ENCODE data around the gene MAP4K3. TPM values are rescaled to one million over a fixed set of nuclear protein-coding genes. Genes with fewer than 3 reads are reported as not detected.

Gene MAP4K3
- total and polyA plus RNA-seq, 10 of the 15 experiments (the other 5 are each of a cell fraction or from before 2014, with no cell fraction given): 0.04 to 0.95 (median 0.21) TPM; not detected in 1

GRCh38 chr2:39227628-39228412, 209.3 kb downstream of the MAP4K3 start (continued):
- no peak for TF ChIP-seq E2F8 (IDR thresholded peaks at IDR 0.05; ENCODE audit: low read depth, partially characterized antibody)
- TF ChIP-seq USF1 (IDR thresholded peaks at IDR 0.05; ENCODE audit: borderline replicate concordance, extremely low read length, insufficient read depth, low read depth, low read length): no peak
- TF ChIP-seq CHD2 (IDR thresholded peaks at IDR 0.05; ENCODE audit: borderline replicate concordance, low read depth, low read length): no peak
- TF ChIP-seq ZNF207 (IDR thresholded peaks at IDR 0.05; ENCODE audit: borderline replicate concordance): no peak
- no peak for TF ChIP-seq IRF5 (IDR thresholded peaks at IDR 0.05; ENCODE audit: borderline replicate concordance)
- TF ChIP-seq E2F4 (IDR thresholded peaks at IDR 0.05; ENCODE audit: low read depth, low read length): no peak
- TF ChIP-seq NKRF (conservative IDR thresholded peaks at IDR 0.05): no peak
- TF ChIP-seq CEBPB (IDR thresholded peaks at IDR 0.05; ENCODE audit: borderline replicate concordance in 1 of 2, low read depth in 2 of 2, low read length in 2 of 2): no peak
- TF ChIP-seq STAT1 (conservative IDR thresholded peaks at IDR 0.05): no peak
- no peak for TF ChIP-seq ZBED1 (IDR thresholded peaks at IDR 0.05; ENCODE audit: borderline replicate concordance)
- TF ChIP-seq ZNF217 (IDR thresholded peaks at IDR 0.05): no peak
- TF ChIP-seq RAD21 (IDR thresholded peaks at IDR 0.05; ENCODE audit: insufficient read depth, low read depth, low read length): peak; percentile 90
- TF ChIP-seq POU2F2 (IDR thresholded peaks at IDR 0.05; ENCODE audit: borderline replicate concordance, low read depth, low read length): no peak
